GM18870 (cell line): ENCODE results near the gene R3HDM4.
"Not testable (repeated sequence)": the region's sequence is repeated elsewhere in the genome, so short reads cannot be mapped to it uniquely, and the experiment has no call there.

ENCODE experiments used
- ATAC-seq: cut with Tn5 transposase; IDR thresholded peaks from one replicate; pipeline ENCODE4 v1.9.1; 2021; ENCODE audit warnings: moderate library complexity; ENCODE audit not compliant: unreplicated experiment

R3HDM4 gene

DNA sequence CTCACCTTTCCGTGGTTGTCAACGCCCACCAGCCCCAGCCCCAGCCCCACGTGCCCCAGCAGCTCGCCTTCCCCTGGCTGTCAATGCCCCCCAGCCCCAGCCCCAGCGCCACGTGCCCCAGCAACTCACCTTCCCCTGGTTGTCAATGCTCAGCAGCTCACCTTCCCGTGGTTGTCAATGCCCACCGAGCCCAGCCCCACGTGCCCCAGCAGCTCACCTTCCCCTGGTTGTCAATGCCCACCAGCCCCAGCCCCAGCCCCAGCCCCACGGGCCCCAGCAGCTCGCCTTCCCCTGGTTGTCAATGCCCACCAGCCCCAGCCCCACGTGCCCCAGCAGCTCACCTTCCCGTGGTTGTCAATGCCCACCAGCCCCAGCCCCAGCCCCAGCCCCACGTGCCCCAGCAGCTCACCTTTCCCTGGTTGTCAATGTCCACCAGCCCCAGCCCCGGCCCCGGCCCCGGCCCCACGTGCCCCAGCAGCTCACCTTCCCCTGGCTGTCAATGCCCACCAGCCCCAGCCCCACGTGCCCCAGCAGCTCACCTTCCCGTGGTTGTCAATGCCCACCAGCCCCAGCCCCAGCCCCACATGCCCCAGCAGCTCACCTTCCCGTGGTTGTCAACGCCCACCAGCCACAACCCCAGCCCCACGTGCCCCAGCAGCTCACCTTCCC, 34.9 kb downstream of the R3HDM4 start:
- not testable (repeated sequence) for ATAC-seq

DNA sequence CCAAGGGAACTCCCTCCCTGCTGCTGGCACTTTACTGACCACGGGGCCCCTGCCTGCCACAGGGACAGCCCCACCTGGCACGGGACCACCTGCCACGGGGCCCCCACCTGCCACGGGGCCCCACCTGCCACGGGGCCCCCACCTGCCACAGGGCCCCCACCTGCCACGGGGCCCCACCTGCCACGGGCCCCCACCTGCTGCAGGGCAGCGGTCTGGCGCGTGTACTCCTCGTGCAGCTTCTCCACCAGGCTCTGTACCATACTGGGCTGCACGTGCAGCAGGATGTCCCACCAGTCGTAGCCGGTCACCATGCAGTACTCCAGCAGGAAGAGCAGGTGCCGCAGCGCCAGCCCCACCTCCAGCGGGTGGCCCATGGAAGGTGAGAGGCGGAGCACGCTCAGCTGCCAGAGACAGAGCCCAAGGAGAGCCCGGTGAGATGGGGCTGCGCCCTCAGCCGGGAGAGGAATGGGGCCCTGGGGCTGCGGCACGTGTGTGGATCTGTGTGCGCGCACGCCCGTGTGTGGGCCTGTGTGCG, 36.2 kb downstream of the R3HDM4 start:
- ATAC-seq = no peak

DNA sequence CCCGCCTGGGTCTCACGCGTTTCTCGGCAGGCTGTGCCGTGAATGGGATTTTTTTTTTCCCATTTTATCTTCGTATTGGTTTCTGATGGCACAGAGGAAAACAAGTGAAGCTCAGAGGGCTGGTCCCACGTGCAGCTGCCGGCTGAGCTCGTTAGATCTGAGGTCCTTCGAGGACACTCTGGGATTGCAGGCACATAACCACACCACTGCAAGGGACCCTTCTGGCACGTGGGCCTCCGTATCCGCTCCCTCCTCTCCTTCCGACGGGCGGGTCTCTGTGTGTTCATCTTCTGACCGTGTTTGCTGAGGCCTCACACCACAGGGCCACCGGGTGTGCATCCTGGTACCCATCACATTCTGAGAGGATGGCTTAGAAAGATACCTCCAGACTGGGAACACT, 36.9 kb downstream of the R3HDM4 start:
- ATAC-seq = no peak

DNA sequence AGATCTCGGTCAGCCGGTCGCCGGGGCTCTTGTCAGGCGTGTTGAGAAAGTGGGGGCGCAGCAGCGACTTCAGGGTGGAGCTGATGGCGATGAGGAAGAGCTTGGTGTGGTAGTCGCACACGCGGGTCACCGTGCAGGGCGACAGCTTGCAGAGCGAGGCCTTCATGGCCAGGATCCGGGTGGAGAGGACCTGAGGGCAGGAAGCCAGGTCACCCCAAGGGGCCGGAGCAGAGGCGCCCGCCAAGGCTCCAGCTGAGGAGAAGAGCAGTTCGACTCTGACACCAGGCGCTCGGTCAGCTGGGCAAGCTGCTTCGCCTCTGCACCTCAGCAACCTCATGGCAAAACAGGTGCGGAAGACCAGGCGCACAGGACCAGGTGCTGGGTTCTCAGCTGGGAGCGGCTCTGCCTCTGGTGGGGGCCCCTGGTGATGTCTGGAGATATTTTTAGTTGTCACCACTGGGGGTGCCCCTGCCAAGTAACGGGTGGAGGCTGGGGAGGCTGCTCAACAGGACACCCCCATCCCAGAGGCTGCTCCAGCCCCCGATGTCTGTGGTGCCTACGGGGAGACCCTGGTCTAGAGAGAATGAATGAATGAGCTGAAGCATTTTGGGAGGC, 37.6 kb downstream of the R3HDM4 start:
- no peak for ATAC-seq

DNA sequence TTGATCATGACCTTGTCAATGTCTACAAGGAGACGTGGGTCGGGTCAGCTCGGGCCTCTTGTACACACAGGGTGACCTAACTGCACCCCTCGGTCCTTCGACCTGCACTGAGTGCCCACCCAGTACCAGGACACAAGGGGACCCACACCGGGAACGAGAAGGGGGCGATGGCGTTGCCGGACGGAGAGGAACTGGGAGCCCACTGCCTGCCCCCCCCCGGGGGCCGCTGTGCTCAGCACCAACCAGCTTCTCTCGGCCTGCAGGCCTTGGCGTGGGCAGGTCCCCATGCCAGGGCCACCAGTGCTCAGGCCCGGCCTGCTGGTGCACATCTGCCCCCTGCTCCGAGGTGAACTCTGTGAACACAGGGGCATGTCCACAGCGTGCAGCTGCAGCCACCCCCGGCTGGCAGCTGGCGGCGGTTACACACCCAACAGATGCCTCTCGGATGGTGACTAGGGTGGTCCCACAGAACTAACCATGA, 39.4 kb downstream of the R3HDM4 start:
- ATAC-seq = no peak

DNA sequence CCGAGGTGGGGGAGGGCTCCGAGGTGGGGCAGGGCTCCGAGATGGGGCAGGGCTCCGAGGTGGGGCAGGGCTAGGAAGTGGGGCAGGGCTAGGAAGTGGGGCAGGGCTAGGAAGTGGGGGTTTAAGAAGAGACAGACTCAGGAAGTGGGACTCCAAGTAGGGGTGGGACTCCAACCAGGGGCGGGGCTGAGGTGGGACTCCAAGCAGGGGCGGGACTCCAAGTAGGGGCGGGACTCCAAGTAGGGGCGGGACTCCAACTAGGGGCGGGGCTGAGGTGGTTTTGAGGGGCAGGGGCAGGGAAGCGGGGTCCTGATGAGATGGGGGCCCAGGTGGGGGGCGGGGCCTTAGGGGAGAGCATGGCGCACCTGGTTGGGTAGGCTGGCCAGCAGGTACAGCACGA, 39.9 kb downstream of the R3HDM4 start:
- no peak for ATAC-seq

DNA sequence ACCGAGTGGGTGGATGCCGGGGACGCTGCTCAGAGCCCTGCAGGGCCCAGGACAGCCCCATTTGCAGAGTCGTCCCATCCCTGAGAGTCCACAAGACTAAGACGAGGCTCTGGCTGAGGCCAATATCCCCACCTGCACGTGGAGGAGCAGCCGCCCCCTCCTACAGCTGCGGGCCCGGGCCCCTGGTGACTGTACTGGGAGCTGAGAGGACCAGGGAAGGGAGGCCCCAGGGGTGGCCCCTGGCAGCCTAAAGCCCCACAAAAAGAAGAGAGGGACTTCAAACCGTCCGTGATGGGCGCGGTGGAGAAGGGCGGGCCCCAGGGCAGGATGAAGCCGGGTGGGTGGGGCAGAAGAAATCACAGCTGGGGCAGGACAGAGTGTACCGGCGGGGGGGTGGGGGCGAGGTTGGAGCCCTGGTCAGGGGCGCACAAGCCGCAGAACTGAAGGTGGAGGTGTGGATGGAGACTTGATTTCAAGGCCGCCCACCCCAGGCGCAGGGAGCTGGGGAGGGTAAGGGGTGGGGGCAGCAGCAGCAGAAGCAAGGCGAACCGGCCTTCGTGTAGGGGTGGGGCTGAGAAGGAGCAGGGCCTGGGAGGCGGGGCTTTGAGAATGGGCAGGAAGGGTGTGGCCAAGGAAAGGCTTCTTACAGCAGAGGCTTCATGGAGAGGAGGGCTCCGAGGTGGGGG, 40.6 kb downstream of the R3HDM4 start:
- ATAC-seq = no peak

DNA sequence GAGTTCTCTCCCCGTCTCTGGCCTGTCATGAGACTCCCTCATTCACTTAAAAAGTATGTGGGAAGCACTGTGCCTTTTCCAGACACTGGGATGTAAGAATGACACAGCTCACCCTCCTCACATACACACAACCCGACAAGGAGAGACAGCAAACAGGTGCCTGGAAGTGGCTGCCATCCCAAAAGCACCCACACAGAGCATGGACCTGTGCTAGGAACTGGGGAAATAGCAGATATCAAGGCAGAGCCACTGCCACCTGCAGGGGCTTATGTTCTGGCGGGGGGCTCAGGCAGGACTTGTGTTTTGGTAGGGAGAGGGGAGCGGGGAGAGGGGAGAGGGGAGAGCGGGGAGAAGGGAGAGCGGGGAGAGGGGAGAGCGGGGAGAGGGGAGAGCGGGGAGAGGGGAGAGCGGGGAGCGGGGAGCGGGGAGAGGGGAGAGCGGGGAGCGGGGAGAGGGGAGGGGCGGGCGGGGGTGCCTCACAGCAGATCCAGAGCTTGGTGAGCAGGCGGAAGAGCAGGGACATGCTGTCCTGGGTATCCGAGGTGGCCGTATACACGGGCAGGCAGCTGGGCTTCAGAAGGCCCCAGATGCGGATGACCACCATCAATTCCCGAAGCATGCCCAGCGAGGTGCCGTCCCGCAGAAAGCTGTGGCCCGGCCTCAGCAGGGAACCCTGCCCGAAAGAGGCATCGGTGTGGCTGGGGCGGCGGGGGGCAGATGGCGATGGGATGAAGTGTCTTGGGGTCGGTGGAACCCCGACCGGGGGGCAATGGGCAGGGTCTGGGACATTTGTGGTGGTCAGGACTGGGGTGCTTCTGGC, 41.4 kb downstream of the R3HDM4 start:
- ATAC-seq = no peak

DNA sequence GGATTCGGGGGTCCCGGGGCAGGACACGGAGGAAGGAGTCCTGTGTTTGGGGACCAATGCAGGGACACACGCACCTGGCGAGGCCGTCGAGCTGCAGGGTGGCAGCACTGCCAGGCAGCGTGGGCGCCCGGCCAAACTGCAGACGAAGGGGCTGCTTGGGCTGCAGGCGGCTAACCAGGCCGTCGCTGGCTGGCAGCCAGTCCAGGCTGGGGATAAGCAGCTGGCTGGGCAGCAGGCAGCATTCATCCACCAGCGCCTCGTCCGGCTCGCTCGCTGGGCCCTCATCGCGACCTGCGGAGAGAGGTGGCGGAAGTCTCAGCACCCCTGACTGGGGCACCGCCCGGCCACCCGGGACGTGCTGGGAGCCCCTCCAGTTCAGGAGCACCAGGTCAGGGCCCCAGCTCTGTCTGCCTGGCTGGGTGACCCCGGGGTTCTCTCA, 42.0 kb downstream of the R3HDM4 start:
- no peak for ATAC-seq

DNA sequence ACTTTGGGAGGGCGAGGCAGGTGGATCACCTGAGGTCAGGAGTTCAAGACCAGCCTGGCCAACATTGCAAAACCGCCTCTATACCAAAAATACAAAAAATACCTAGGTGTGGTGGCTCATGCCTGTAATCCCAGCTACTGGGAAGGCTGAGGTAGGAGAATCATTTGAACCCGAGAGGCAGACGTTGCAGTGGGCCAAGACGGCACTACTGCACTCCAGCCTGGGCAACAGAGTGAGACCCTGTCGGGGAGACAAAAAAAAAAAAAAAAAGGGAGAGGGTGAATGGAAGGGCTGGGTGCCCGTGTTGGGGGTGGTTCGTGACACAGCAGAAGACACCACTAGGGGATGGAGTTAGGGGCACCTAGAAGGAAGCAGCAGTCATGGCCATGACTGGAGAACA, 42.7 kb downstream of the R3HDM4 start:
- ATAC-seq = no peak

DNA sequence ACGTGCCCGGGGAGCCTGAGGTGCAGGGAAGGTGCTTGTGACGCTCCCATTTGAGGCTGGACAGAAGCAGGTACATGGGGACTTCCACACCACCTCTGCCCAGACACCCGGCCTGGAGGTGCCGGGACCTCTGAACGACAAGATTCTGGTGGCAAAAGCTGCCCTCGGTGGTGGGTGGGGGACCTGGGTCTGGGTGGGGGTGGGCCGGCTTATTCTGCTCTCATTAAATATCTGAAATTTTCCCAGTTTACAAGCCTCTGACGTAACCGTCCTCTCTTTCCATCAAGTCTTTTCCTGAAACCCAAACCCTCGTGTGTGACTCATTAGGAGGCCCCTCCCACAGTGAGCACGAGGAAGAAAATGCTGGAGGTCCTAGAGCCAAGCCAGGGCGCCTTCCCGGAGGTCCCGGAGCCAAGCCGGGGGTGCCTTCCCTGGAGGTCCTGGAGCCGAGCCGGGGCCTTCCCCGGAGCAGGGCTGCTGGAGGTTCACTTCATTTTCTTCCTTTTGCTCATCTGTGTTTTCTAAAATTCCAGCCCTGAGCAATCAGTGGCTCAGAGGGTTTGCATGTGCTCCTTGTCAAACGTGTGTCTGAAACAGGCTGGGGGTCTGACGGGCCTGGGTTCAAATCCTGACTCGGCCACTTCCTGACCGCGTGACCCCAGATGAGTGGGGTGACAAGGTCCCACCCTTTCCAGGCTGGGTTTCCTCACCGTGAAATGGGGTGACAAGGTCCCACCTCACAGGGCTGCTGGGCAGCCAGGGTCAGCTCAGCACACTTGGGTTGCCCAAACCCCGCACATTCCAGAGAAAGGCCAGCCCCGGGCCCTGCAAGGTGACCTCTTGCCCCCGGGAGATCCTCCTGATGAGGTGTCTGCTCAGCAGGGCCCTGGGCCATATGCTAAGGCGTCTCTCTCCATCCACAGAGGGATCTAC, 43.5 kb downstream of the R3HDM4 start:
- ATAC-seq = no peak

DNA sequence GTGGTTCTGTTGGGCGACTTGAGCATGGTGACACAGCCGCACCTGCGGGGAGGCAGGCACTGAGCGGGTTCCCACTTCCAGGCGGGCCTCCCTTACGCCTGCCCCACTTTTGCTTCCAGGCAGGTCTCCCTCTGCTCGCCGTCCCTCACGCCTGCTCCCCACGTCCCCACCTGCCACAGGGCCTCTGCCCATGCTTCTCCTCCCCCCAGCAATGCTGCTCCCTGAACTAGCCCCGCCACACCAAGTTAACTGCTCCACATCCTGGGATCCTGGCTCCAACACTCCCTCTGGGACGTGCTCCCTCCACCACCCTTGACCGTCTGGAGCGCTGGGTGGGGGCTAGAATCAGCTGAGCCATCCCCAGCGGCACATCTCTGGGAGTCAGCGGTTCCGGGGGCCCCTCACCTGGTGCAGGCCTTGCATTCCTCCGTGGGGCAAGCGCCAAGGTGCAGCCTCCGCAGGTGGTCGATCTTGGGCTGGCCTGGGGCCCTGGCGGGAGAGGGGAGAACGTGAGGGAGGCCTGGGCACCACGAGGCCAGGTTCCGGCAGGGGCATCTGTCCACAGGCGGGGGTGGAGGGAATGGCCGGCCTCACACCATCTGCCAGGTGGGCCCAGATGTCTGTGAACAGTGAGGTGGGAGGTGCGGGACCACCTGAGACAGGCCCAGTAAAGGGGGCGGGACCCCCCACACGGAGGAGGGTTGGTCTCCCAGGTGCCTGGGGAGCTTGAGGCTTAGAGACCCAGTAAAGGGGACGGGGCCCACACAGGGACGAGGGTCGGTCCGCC, 44.4 kb downstream of the R3HDM4 start:
- no peak for ATAC-seq

DNA sequence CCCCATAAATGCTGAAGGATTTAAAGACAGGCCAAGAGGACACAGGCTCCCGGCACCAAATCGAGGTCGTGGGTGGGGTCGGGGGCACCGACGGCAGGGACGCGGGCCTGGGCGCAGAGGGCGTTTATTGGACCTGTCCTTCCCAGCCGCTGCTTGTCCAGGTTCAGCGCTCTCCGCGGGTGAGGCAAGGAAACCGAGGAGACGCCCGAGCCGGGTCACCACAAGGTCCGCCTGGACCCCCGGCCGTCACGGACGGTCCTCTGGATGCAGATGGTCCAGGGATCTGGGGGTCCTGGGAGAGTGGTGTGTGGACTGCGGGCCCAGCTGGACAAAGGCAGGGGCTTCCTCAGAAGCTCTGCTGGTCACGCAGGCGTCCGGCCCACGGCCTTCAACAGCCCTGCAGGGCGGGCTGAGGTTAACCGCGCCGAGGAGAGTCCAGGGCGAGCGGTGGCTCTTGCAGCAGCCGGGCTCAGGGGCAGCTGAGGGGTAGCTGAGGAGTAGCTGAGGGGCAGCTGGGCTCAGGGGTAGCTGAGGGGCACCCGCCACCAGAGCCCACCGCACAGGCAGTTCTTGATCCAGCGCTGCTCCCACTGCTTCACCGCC, 45.1 kb downstream of the R3HDM4 start:
- ATAC-seq = no peak

DNA sequence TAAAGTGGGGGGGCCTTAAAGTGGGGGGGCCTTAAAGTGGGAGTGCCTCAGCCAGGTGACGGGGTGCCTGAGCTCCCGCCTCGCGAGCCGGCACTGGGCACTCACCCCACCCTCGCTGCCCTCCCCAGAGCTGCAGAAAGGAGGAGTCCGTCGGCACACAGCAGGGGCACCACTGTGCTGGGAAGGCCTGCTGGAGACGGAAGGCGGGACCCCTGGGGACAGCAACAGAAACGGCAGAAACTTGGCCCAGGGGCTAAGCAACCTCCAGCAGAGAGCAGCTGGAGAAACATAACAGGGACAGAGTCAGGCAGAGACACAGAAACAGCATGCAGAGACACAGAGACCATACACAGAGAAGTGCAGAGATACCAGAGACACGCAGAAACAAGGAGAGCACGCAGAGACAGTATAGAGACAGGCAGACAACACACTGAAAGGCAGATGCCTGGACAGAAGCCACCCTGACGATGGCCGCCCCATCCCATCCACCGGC, 45.7 kb downstream of the R3HDM4 start:
- ATAC-seq = no peak

DNA sequence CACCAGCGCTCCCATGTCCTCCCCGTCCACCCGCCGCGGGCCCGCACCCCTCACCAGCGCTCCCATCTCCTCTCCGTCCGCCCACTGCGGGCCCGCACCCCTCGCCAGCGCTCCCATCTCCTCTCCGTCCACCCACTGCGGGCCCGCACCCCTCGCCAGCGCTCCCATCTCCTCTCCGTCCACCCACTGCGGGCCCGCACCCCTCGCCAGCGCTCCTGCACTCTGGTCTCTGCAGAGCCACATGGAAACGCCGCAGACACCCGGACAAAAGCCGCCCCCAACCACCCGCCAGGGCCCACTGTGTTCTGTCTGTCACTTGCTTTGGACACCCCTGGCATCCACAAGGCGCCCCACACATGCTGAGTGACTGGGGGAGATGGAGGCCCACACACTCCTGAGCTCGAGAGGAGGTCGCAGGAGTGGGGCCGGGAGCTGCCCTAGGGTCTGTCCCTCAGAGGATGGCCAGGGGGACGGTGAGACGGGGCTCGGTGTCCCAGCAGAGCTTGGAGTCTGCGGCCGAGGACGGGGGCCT, 46.2 kb downstream of the R3HDM4 start:
- no peak for ATAC-seq

DNA sequence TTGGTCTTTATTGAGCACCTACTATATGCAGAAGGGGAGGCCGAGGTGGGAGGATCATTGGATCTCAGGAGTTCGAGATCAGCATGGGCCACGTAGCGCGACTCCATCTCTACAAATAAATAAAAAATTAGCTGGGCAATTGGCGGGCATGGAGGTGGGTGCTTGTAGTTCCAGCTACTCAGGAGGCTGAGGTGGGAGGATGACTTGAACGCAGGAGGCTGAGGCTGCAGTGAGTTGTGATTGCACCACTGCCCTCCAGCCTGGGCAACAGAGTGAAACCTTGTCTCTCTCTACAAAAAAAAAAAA, 49.8 kb downstream of the R3HDM4 start:
- no peak for ATAC-seq

DNA sequence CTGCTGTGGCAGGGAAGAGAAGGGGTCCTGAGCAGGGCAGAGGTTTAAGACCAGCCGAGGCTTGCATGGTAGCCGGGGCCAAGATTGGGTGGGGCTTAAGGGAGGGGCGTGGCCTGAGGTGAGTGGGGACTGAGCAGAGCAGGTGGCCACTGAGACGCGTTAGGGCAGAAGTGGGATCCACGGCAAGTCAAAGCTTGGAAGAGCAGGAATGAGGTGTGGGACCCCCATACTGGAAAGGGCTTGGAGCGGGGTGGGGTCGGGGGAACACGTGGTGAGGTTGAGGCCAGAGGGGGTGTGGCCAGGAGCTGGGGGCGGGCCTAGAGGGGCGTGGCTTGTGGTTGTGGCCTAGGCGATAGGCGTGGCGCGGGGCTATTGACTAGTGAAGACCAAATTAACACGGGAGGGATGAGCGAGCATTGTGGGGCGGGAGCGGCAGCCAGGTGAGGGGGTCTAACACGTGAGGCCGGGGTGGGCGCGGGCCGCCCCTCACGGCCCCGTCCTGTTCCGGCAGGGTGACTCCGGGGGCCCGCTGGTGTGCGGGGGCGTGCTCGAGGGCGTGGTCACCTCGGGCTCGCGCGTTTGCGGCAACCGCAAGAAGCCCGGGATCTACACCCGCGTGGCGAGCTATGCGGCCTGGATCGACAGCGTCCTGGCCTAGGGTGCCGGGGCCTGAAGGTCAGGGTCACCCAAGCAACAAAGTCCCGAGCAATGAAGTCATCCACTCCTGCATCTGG, 50.3 kb downstream of the R3HDM4 start:
- no peak for ATAC-seq
